Naive thymus-derived CD4-positive, alpha-beta T cell (primary cell): ENCODE measurements around the gene PLEKHJ1. TPM values are rescaled to one million over a fixed set of nuclear protein-coding genes. Genes with fewer than 3 reads are reported as not detected.

ENCODE experiments used
- ATAC-seq: fragments of 150-1000 bp; cut with Tn5 transposase; 2 replicates; pipeline ENCODE4 v1.10.0; 2021; ENCODE audit warnings: mild to moderate bottlenecking, moderate library complexity
- CTCF ChIA-PET: fragments of 350-600 bp; sonication (Branson Sonifier 250); formaldehyde crosslinking; loops from one replicate; lab custom pipeline; 2021; ENCODE audit warnings: antibody characterized with exemption; lab: Charles Lee
- POLR2A ChIA-PET: fragments of 350-600 bp; sonication (Branson Sonifier 250); formaldehyde crosslinking; loops from one replicate; lab custom pipeline; 2021; ENCODE audit warnings: antibody characterized with exemption, inconsistent platforms; lab: Charles Lee
- DNase-seq, 9 donors: peaks; one replicate each; pipeline versions ENCODE4 v3.0.0 to v3.0.0-alpha.2; 2020 to 2022; ENCODE audit warnings: mixed read lengths in 1 of 9
- H3K27ac ChIP-seq: one replicate; pipeline ENCODE4 v1.7.0; 2013; ENCODE audit warnings: mild to moderate bottlenecking, low read depth, low read length, moderate library complexity
- H3K27me3 ChIP-seq, 2 donors: one replicate each; pipeline ENCODE4 v1.7.0; 2013; ENCODE audit warnings: low read length in 2 of 2, mild to moderate bottlenecking in 2 of 2, moderate library complexity in 2 of 2; ENCODE audit not compliant: control insufficient read depth in 2 of 2, insufficient read depth in 2 of 2
- H3K36me3 ChIP-seq, 3 experiments: 1 replicate in 2 of 3; 2 replicates in 1 of 3; pipeline ENCODE4 v1.7.0; 2013; ENCODE audit warnings: low read length in 3 of 3, mild to moderate bottlenecking in 3 of 3, moderate library complexity in 1 of 3; ENCODE audit not compliant: insufficient read depth in 3 of 3, control insufficient read depth in 2 of 3
- H3K4me1 ChIP-seq, 2 donors: one replicate each; pipeline ENCODE4 v1.7.0; 2013; ENCODE audit warnings: low read length in 2 of 2, mild to moderate bottlenecking in 2 of 2, moderate library complexity in 1 of 2; ENCODE audit not compliant: control insufficient read depth in 2 of 2, insufficient read depth in 2 of 2
- H3K4me3 ChIP-seq: 2 replicates; pipeline ENCODE4 v1.7.0; 2013; ENCODE audit warnings: mild to moderate bottlenecking, low read length
- H3K9me3 ChIP-seq, 3 experiments: 1 replicate in 2 of 3; 2 replicates in 1 of 3; pipeline ENCODE4 v1.7.0; 2013; ENCODE audit warnings: low read length in 3 of 3; ENCODE audit not compliant: control insufficient read depth in 2 of 3
- H3K27ac Mint-ChIP-seq, 9 donors: one replicate each; pipeline ENCODE4 v1.8.0; 2020 to 2022; ENCODE audit warnings: mixed read lengths in 9 of 9, mild to moderate bottlenecking in 8 of 9, moderate library complexity in 5 of 9, inconsistent platforms in 2 of 9
- H3K27me3 Mint-ChIP-seq, 5 donors: one replicate each; pipeline ENCODE4 v1.8.0; 2021 to 2022; ENCODE audit warnings: mixed read lengths in 5 of 5, mild to moderate bottlenecking in 1 of 5
- H3K36me3 Mint-ChIP-seq, 5 donors: one replicate each; pipeline ENCODE4 v1.8.0; 2020 to 2022; ENCODE audit warnings: mixed read lengths in 5 of 5, mild to moderate bottlenecking in 3 of 5, inconsistent platforms in 1 of 5
- H3K4me1 Mint-ChIP-seq, 7 donors: one replicate each; pipeline ENCODE4 v1.8.0; 2020 to 2022; ENCODE audit warnings: mixed read lengths in 7 of 7, mild to moderate bottlenecking in 3 of 7, inconsistent platforms in 1 of 7
- H3K4me3 Mint-ChIP-seq, 10 donors: one replicate each; pipeline ENCODE4 v1.8.0; 2020 to 2022; ENCODE audit warnings: mild to moderate bottlenecking in 10 of 10, mixed read lengths in 10 of 10, moderate library complexity in 6 of 10, inconsistent platforms in 2 of 10
- H3K9me3 Mint-ChIP-seq, 11 donors: one replicate each; pipeline ENCODE4 v1.8.0; 2020 to 2022; ENCODE audit warnings: mixed read lengths in 11 of 11, mild to moderate bottlenecking in 4 of 11, inconsistent platforms in 1 of 11, moderate library complexity in 1 of 11
- intact Hi-C, 2 donors: fragments of 100-400 bp; cut with micrococcal nuclease; formaldehyde crosslinking; loops; one replicate each; pipeline ENCODE4 v1.15.1; 2023
- polyA plus RNA-seq, 2 donors: library from polyadenylated mRNA; unstranded; fragments of 300-500 nt; fragmentation: Illumina TruSeq; gene quantifications; one replicate each; pipeline ENCODE4 v1.2.3, GENCODE V29; 2021
- total RNA-seq, 6 experiments: library from RNA in 5 of 6; stranded (reverse) in 5 of 6; gene quantifications; 1 replicate in 5 of 6; 2 replicates in 1 of 6; pipeline ENCODE4 v1.2.3 and lab custom pipeline; 2021 to 2026

Gene PLEKHJ1
- total and polyA plus RNA-seq, 7 experiments from 2014 or later: 32.9 to 123 (median 51.3) TPM

- H3K36me3 ChIP-seq: peaks cover 0 to 8% (median 0%) of the 10 kb centered on the region in 3 experiments
- H3K4me1 ChIP-seq: peaks cover 8 to 13% of the 10 kb centered on the region in 2 donors
- peaks cover 6 to 19% (median 14%) of the 10 kb centered on the region in 7 donors for H3K4me1 Mint-ChIP-seq
- CTCF ChIA-PET: interaction anchor here (0.5 to 0.9 kb wide), 2 partner anchors 22 to 197 kb away, joined by 3 to 4 read pairs; no protein-coding TSS in a partner anchor
- no peak for ATAC-seq
- no peak overlapping the region for H3K27ac Mint-ChIP-seq
- peaks cover 0 to 2% (median 0%) of the 10 kb centered on the region in 5 donors for H3K27me3 Mint-ChIP-seq
- no peak overlapping the region for H3K27ac ChIP-seq
- no peak overlapping the region for H3K4me3 Mint-ChIP-seq
- no peaks in the 10 kb centered on the region for H3K27me3 ChIP-seq
- POLR2A ChIA-PET: interaction anchor here (1.2 to 2.2 kb wide), 2 partner anchors 11 to 22 kb away, joined by 3 to 6 read pairs; no protein-coding TSS in a partner anchor
- H3K36me3 Mint-ChIP-seq: no peaks in the 10 kb centered on the region
- intact Hi-C loops: no loop called here
- no peak for DNase-seq
- no peak overlapping the region for H3K4me3 ChIP-seq
- no peaks in the 10 kb centered on the region for H3K9me3 Mint-ChIP-seq
- no peaks in the 10 kb centered on the region for H3K9me3 ChIP-seq
Measured at GRCh38 chr19:2280633-2281264, 44.6 kb upstream of the PLEKHJ1 start.

- intact Hi-C loops: loop anchor here in 1 of 2 donors (10.0 kb wide), 1 partner anchor 336 kb away; no protein-coding TSS in a partner anchor
- Histone ChIP-seq H3K36me3 (peaks cover 0 to 8% (median 0%) of the 10 kb centered on the region in 3 experiments), H3K4me1 (peaks cover 15 to 20% of the 10 kb centered on the region in 2 donors), H3K27ac (no peak overlapping the region), H3K9me3 (no peaks in the 10 kb centered on the region), H3K4me3 (no peak overlapping the region), H3K27me3 (no peaks in the 10 kb centered on the region)
- ChIA-PET POLR2A (interaction anchor here (2.2 kb wide), 1 partner anchor 8 kb away, joined by 6 read pairs; no protein-coding TSS in a partner anchor), CTCF (interaction anchor here (0.7 kb wide), 1 partner anchor 116 kb away, joined by 3 read pairs; no protein-coding TSS in a partner anchor)
- Mint-ChIP-seq H3K9me3 (no peaks in the 10 kb centered on the region), H3K27me3 (peaks cover 0 to 2% (median 0%) of the 10 kb centered on the region in 5 donors), H3K4me3 (peak overlapping the region in 1 of 10 donors; percentile 25), H3K36me3 (peaks cover 0 to 8% (median 3%) of the 10 kb centered on the region in 5 donors), H3K4me1 (peaks cover 15 to 34% (median 27%) of the 10 kb centered on the region in 7 donors), H3K27ac (peak overlapping the region in 4 of 9 donors; percentile 13 to 28 (median 24))
- DNase-seq (no peak), ATAC-seq (no peak)
Measured at GRCh38 chr19:2278459-2279158, 42.5 kb upstream of the PLEKHJ1 start.

- DNase-seq: no peak
- H3K27ac Mint-ChIP-seq: peak overlapping the region in 7 of 9 donors; percentile 18 to 74 (median 45)
Measured at GRCh38 chr19:2277138-2277537, 41.0 kb upstream of the PLEKHJ1 start.

GRCh38 chr19:2276429-2276986 lies 40.4 kb upstream of the PLEKHJ1 start:
- Histone ChIP-seq H3K36me3 (peaks cover 0 to 23% (median 8%) of the 10 kb centered on the region in 3 experiments), H3K9me3 (no peaks in the 10 kb centered on the region), H3K27ac (no peak overlapping the region), H3K4me3 (no peak overlapping the region), H3K4me1 (peaks cover 23 to 25% of the 10 kb centered on the region in 2 donors), H3K27me3 (no peaks in the 10 kb centered on the region)
- peaks cover 20 to 34% (median 30%) of the 10 kb centered on the region in 7 donors for H3K4me1 Mint-ChIP-seq
- ATAC-seq (no peak), DNase-seq (no peak)
- intact Hi-C loops: loop anchor here in 1 of 2 donors (10.0 kb wide), 1 partner anchor 338 kb away; no protein-coding TSS in a partner anchor
- no peaks in the 10 kb centered on the region for H3K27me3 Mint-ChIP-seq
- no peak overlapping the region for H3K4me3 Mint-ChIP-seq
- peak overlapping the region in 2 of 9 donors; percentile 9 to 28 for H3K27ac Mint-ChIP-seq
- ChIA-PET CTCF (interaction anchor here (1.2 to 3.7 kb wide), 2 partner anchors 12 to 117 kb away, joined by 5 to 27 read pairs; no protein-coding TSS in a partner anchor), POLR2A (interaction anchor here (0.7 to 7.2 kb wide), 6 partner anchors 13 to 361 kb away, joined by 3 to 135 read pairs (median 6); partner anchors contain the start of gene SF3A2)
- peaks cover 0 to 16% (median 7%) of the 10 kb centered on the region in 5 donors for H3K36me3 Mint-ChIP-seq
- H3K9me3 Mint-ChIP-seq: no peaks in the 10 kb centered on the region

More at GRCh38 chr19:2277138-2277537, 41.0 kb upstream of the PLEKHJ1 start:
- H3K36me3 Mint-ChIP-seq: peaks cover 0 to 12% (median 3%) of the 10 kb centered on the region in 5 donors
- peak overlapping the region in 4 of 10 donors; percentile 24 to 69 (median 39) for H3K4me3 Mint-ChIP-seq
- no peak for ATAC-seq
- intact Hi-C loops: loop anchor here in 1 of 2 donors (10.0 kb wide), 1 partner anchor 338 kb away; no protein-coding TSS in a partner anchor
- Histone ChIP-seq H3K27ac (no peak overlapping the region), H3K4me1 (peaks cover 24 to 26% of the 10 kb centered on the region in 2 donors), H3K9me3 (no peaks in the 10 kb centered on the region), H3K36me3 (peaks cover 0 to 18% (median 3%) of the 10 kb centered on the region in 3 experiments), H3K27me3 (no peaks in the 10 kb centered on the region), H3K4me3 (no peak overlapping the region)
- H3K9me3 Mint-ChIP-seq: no peaks in the 10 kb centered on the region
- H3K4me1 Mint-ChIP-seq: peaks cover 16 to 36% (median 27%) of the 10 kb centered on the region in 7 donors
- CTCF ChIA-PET: interaction anchor here (1.2 kb wide), 1 partner anchor 12 kb away, joined by 5 read pairs; no protein-coding TSS in a partner anchor
- POLR2A ChIA-PET: interaction anchor here (0.8 to 1.6 kb wide), 3 partner anchors 12 to 157 kb away, joined by 3 to 7 read pairs (median 5); no protein-coding TSS in a partner anchor
- peaks cover 0 to 2% (median 0%) of the 10 kb centered on the region in 5 donors for H3K27me3 Mint-ChIP-seq

- peak overlapping the region in 1 of 9 donors; percentile 81 for H3K27ac Mint-ChIP-seq
- CTCF ChIA-PET: interaction anchor here (0.9 to 3.7 kb wide), 6 partner anchors 9 to 348 kb away, joined by 3 to 27 read pairs (median 6); partner anchors contain the start of gene PLEKHJ1
- H3K9me3 Mint-ChIP-seq: no peaks in the 10 kb centered on the region
- H3K36me3 Mint-ChIP-seq: peaks cover 0 to 19% (median 7%) of the 10 kb centered on the region in 5 donors
- POLR2A ChIA-PET: interaction anchor here (0.7 to 7.2 kb wide), 8 partner anchors 13 to 361 kb away, joined by 3 to 135 read pairs (median 13); partner anchors contain the start of genes JSRP1, PLEKHJ1 and SF3A2
- DNase-seq (no peak), ATAC-seq (no peak)
- H3K4me1 Mint-ChIP-seq: peaks cover 22 to 35% (median 32%) of the 10 kb centered on the region in 7 donors
- H3K4me3 Mint-ChIP-seq: no peak overlapping the region
- no peaks in the 10 kb centered on the region for H3K9me3 ChIP-seq
- no peak overlapping the region for H3K27ac ChIP-seq
- intact Hi-C loops: loop anchor here (1.0 to 10.0 kb wide), 6 partner anchors 13 to 339 kb away; no protein-coding TSS in a partner anchor
- no peaks in the 10 kb centered on the region for H3K27me3 Mint-ChIP-seq
- no peaks in the 10 kb centered on the region for H3K27me3 ChIP-seq
- H3K4me1 ChIP-seq: peaks cover 24 to 28% of the 10 kb centered on the region in 2 donors
- H3K36me3 ChIP-seq: peaks cover 0 to 30% (median 12%) of the 10 kb centered on the region in 3 experiments
- no peak overlapping the region for H3K4me3 ChIP-seq
Measured at GRCh38 chr19:2275588-2276428, 39.7 kb upstream of the PLEKHJ1 start.
